ENCODE data around the gene PLET1. TPM values are rescaled to one million over a fixed set of nuclear protein-coding genes. Genes with fewer than 3 reads are reported as not detected.

The PLET1 gene
- total RNA-seq, 1 experiment from 2014 or later: not detected

DNA sequence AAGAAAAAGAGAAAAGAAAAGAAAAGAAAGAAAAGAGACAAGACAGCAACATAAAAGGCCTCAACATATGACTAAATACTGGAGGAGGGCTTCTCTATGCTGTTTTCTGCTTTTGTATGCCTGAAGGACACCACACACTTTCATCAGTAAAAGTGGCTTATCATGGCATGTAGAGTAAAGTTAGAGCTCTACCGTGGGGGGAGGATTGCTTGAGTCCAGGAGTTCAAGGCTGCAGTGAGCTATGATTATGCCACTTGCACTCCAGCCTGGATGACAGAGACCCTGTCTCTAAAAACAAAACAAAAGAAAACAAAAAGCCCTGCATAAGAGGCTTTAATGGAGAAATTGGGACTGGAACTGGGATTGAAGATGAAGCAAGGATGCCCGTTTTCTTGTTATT lies 28.7 kb downstream of the PLET1 start (continued):
- TF ChIP-seq, protein P1, sequence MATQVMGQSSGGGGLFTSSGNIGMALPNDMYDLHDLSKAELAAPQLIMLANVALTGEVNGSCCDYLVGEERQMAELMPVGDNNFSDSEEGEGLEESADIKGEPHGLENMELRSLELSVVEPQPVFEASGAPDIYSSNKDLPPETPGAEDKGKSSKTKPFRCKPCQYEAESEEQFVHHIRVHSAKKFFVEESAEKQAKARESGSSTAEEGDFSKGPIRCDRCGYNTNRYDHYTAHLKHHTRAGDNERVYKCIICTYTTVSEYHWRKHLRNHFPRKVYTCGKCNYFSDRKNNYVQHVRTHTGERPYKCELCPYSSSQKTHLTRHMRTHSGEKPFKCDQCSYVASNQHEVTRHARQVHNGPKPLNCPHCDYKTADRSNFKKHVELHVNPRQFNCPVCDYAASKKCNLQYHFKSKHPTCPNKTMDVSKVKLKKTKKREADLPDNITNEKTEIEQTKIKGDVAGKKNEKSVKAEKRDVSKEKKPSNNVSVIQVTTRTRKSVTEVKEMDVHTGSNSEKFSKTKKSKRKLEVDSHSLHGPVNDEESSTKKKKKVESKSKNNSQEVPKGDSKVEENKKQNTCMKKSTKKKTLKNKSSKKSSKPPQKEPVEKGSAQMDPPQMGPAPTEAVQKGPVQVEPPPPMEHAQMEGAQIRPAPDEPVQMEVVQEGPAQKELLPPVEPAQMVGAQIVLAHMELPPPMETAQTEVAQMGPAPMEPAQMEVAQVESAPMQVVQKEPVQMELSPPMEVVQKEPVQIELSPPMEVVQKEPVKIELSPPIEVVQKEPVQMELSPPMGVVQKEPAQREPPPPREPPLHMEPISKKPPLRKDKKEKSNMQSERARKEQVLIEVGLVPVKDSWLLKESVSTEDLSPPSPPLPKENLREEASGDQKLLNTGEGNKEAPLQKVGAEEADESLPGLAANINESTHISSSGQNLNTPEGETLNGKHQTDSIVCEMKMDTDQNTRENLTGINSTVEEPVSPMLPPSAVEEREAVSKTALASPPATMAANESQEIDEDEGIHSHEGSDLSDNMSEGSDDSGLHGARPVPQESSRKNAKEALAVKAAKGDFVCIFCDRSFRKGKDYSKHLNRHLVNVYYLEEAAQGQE (IDR thresholded peaks at IDR 0.05; ENCODE audit: low read depth): no peak
- TF ChIP-seq EZH2 (IDR thresholded peaks at IDR 0.05) (no peak), POLR2A (IDR thresholded peaks at IDR 0.05; ENCODE audit: borderline replicate concordance, extremely low read depth, insufficient read depth, insufficient read length) (no peak), SIN3A (IDR thresholded peaks at IDR 0.05; ENCODE audit: low read depth) (no peak)

DNA sequence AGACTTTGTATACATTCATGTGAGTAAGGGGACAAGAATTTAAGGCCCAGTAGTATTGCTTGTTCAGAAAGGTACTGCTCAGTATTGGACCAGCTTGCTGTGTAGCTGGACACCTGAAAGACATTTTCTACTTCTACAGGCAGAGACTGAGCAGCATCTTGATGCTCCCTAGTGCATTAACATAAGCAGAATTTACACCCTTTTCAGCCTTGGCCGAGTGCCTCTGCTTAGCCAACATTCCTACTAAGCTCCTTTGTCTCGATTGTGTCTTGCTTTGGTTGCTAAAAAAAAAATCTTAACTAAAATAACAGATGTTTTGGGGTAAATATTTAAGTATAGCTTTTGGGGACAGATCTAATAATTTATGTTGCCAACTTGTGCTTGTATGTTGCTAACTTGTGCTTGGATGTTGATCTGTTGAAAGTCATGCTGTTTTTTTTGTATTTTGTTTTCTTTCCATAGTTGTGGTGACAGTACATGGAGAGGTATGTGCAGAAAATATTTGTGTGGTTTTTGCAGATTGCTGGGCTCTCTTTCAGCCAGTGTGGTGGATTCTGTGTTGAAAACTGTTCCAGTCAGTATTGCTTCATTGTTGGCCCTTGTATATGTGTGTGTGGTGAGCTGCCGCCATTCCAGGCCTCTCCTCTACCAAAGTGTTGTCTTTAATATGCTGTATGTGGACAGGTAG lies 30.8 kb downstream of the PLET1 start:
- Histone ChIP-seq H3K9ac (ENCODE audit: low read length) (no peak overlapping the region), H3K4me3 (replicated peaks in 1 of 2; ENCODE audit: low read depth in 1 of 2, low read length in 2 of 2) (no peak overlapping the region), H3K27ac (ENCODE audit: low read depth, low read length) (no peak overlapping the region), H3K27me3 (ENCODE audit: insufficient read depth, low read length) (no peaks in the 10 kb centered on the region), H4K20me1 (ENCODE audit: insufficient read depth) (no peaks in the 10 kb centered on the region), H3K9me3 (ENCODE audit: control insufficient read depth in 1 of 2, insufficient read depth in 1 of 2, low read depth in 1 of 2, low read length in 2 of 2) (no peaks in the 10 kb centered on the region), H3K4me2 (ENCODE audit: low read length) (no peak overlapping the region), H3K36me3 (ENCODE audit: control insufficient read depth in 1 of 2, insufficient read depth in 2 of 2, low read length in 2 of 2) (peaks cover 0 to 6% of the 10 kb centered on the region in 2 experiments; a peak in 2 of 4 replicates), H3K79me2 (ENCODE audit: insufficient read depth, low read length) (peaks cover 55% of the 10 kb centered on the region), H3K9me2 (ENCODE audit: insufficient read depth) (no peaks in the 10 kb centered on the region), H2AFZ (ENCODE audit: low read depth, low read length, poor library complexity, severe bottlenecking) (no peak overlapping the region), H3K4me1 (ENCODE audit: control insufficient read depth in 1 of 2, insufficient read depth in 2 of 2, low read length in 2 of 2) (peaks cover 4 to 9% of the 10 kb centered on the region in 2 experiments)
- ATAC-seq (no peak), DNase-seq (ENCODE audit: low read depth, low spot score) (no peak)
- intact Hi-C loops (cut with micrococcal nuclease): no loop called here
- BruUV-seq (replicated peaks): no TSS peak
- CTCF ChIA-PET: no interaction called here
- POLR2A ChIA-PET: no interaction called here
- RAD21 ChIA-PET (ENCODE audit: low non-redundant PET in 1 of 2, low total read pairs in 2 of 2, uncharacterized antibody in 2 of 2, unreplicated experiment in 2 of 2): no interaction called here
- no peak for TF ChIP-seq ELF1 (IDR thresholded peaks at IDR 0.05; ENCODE audit: borderline replicate concordance, low read depth)
- TF ChIP-seq FOSL1 (IDR thresholded peaks at IDR 0.05; ENCODE audit: low read depth): no peak
- TF ChIP-seq RAD21 (IDR thresholded peaks at IDR 0.05; ENCODE audit: low read depth): no peak
- TF ChIP-seq EZH2 (IDR thresholded peaks at IDR 0.05): no peak
- no peak for TF ChIP-seq ZNF274 (IDR thresholded peaks at IDR 0.05; ENCODE audit: low read depth, low read length)
- no peak for TF ChIP-seq TCF7L2 (IDR thresholded peaks at IDR 0.05; ENCODE audit: borderline replicate concordance, extremely low read depth, insufficient read depth, insufficient read length)
- TF ChIP-seq, protein P2, sequence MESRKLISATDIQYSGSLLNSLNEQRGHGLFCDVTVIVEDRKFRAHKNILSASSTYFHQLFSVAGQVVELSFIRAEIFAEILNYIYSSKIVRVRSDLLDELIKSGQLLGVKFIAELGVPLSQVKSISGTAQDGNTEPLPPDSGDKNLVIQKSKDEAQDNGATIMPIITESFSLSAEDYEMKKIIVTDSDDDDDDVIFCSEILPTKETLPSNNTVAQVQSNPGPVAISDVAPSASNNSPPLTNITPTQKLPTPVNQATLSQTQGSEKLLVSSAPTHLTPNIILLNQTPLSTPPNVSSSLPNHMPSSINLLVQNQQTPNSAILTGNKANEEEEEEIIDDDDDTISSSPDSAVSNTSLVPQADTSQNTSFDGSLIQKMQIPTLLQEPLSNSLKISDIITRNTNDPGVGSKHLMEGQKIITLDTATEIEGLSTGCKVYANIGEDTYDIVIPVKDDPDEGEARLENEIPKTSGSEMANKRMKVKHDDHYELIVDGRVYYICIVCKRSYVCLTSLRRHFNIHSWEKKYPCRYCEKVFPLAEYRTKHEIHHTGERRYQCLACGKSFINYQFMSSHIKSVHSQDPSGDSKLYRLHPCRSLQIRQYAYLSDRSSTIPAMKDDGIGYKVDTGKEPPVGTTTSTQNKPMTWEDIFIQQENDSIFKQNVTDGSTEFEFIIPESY (IDR thresholded peaks at IDR 0.05; ENCODE audit: extremely low read depth, insufficient replicate concordance, low read length): no peak
- TF ChIP-seq, protein P1 (IDR thresholded peaks at IDR 0.05; ENCODE audit: low read depth): no peak
- TF ChIP-seq, protein P3, sequence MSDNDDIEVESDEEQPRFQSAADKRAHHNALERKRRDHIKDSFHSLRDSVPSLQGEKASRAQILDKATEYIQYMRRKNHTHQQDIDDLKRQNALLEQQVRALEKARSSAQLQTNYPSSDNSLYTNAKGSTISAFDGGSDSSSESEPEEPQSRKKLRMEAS (IDR thresholded peaks at IDR 0.05): no peak
- TF ChIP-seq CBX3 (IDR thresholded peaks at IDR 0.05; ENCODE audit: low read depth): no peak
- no peak for TF ChIP-seq POLR2AphosphoS5 (IDR thresholded peaks at IDR 0.05; ENCODE audit: low read depth, low read length)
- no peak for TF ChIP-seq ZFX (IDR thresholded peaks at IDR 0.05)
- TF ChIP-seq SRF (IDR thresholded peaks at IDR 0.05; ENCODE audit: low read depth): no peak

Data from HCT116 (cell line).